ENCODE data around the gene KCNF1.

The KCNF1 gene

GRCh38 chr2:10865841-10866240 lies 45.9 kb upstream of the KCNF1 start:
- ATAC-seq (ENCODE audit: insufficient read depth, low read depth) = no peak
- no peaks in the 10 kb centered on the region for H4K20me1 ChIP-seq (ENCODE audit: insufficient read depth, low read length)
- H3K4me3 ChIP-seq (ENCODE audit: low read depth in 1 of 2, low read length in 2 of 2) = no peak overlapping the region
- peaks cover 29% of the 10 kb centered on the region for H3K27me3 ChIP-seq (ENCODE audit: insufficient read depth, low read length, poor library complexity)
- no peaks in the 10 kb centered on the region for H3K9me3 ChIP-seq (ENCODE audit: insufficient read depth, low read length, severe bottlenecking)
- H2AFZ ChIP-seq (ENCODE audit: low read depth, low read length) = no peak overlapping the region
- no peaks in the 10 kb centered on the region for H3K4me1 ChIP-seq (ENCODE audit: insufficient read depth, low read length)
- no peak for DNase-seq
- H3K36me3 ChIP-seq (ENCODE audit: insufficient read depth, low read length) = no peaks in the 10 kb centered on the region
- H3K4me2 ChIP-seq (ENCODE audit: insufficient read depth, low read length) = no peak overlapping the region
- H3K9ac ChIP-seq (ENCODE audit: low read depth, low read length) = no peak overlapping the region
- TF ChIP-seq EZH2 (IDR thresholded peaks at IDR 0.05; ENCODE audit: borderline replicate concordance, low read depth, low read length, severe bottlenecking) = no peak
- TF ChIP-seq, protein P1, sequence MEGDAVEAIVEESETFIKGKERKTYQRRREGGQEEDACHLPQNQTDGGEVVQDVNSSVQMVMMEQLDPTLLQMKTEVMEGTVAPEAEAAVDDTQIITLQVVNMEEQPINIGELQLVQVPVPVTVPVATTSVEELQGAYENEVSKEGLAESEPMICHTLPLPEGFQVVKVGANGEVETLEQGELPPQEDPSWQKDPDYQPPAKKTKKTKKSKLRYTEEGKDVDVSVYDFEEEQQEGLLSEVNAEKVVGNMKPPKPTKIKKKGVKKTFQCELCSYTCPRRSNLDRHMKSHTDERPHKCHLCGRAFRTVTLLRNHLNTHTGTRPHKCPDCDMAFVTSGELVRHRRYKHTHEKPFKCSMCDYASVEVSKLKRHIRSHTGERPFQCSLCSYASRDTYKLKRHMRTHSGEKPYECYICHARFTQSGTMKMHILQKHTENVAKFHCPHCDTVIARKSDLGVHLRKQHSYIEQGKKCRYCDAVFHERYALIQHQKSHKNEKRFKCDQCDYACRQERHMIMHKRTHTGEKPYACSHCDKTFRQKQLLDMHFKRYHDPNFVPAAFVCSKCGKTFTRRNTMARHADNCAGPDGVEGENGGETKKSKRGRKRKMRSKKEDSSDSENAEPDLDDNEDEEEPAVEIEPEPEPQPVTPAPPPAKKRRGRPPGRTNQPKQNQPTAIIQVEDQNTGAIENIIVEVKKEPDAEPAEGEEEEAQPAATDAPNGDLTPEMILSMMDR (IDR thresholded peaks at IDR 0.05; ENCODE audit: borderline replicate concordance, extremely low read depth, low read length, poor library complexity, severe bottlenecking) = no peak
- no peak overlapping the region for H3K27ac ChIP-seq (ENCODE audit: low read length)
- H3K79me2 ChIP-seq (ENCODE audit: insufficient read depth, low read length) = no peaks in the 10 kb centered on the region

GRCh38 chr2:10867692-10868420 lies 43.9 kb upstream of the KCNF1 start:
- ATAC-seq (ENCODE audit: insufficient read depth, low read depth) (no peak), DNase-seq (no peak)
- TF ChIP-seq, protein P1 (IDR thresholded peaks at IDR 0.05; ENCODE audit: borderline replicate concordance, extremely low read depth, low read length, poor library complexity, severe bottlenecking) = no peak
- TF ChIP-seq EZH2 (IDR thresholded peaks at IDR 0.05; ENCODE audit: borderline replicate concordance, low read depth, low read length, severe bottlenecking) = no peak

DNA sequence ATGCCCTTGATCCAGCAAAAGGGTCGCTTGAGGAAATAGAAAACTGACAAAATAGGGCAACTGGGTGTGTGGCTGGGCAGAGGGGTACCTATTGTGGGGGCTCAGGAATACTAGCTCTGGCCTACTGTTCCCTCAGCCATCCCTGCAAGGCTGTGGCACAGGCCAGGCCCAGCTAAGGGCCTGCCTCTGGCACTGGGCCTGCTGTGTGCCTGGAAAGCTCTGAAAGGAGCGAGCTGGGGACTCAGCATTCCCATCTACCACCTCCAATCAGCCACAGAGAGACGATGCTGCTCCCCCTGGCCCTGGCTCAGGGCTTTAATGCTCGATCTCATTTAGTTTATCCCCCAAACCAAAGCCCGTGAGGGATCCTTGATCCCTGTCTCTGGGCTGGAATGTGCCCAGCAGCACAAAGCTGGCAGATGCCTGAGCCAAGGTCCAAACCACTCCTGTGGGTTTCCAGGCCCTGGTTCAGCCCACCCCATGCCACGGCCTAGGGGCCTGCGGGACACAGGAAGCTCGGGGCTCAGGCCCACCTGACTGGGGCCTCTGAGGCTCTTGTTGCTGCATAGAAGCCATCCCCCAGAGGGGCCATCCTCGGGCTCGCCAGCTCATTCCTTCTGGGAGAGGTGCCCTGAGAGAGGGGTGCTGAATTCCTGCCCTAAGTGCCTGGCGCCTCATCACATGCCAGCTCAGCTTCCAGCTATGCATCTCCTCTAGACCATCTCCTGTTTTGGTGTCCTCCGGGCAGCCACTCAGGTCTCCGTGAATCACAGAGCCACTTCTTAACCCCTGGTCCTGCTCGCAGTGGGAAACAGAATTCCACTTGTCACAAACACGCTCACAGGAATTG lies 43.0 kb upstream of the KCNF1 start:
- Histone ChIP-seq H3K9ac (ENCODE audit: low read depth, low read length) (no peak overlapping the region), H4K20me1 (ENCODE audit: insufficient read depth, low read length) (no peaks in the 10 kb centered on the region), H2AFZ (ENCODE audit: low read depth, low read length) (no peak overlapping the region), H3K79me2 (ENCODE audit: insufficient read depth, low read length) (no peaks in the 10 kb centered on the region), H3K27me3 (ENCODE audit: insufficient read depth, low read length, poor library complexity) (peaks cover 28% of the 10 kb centered on the region), H3K9me3 (ENCODE audit: insufficient read depth, low read length, severe bottlenecking) (no peaks in the 10 kb centered on the region), H3K27ac (ENCODE audit: low read length) (no peak overlapping the region), H3K4me2 (ENCODE audit: insufficient read depth, low read length) (no peak overlapping the region), H3K4me1 (ENCODE audit: insufficient read depth, low read length) (no peaks in the 10 kb centered on the region), H3K36me3 (ENCODE audit: insufficient read depth, low read length) (no peaks in the 10 kb centered on the region), H3K4me3 (ENCODE audit: low read depth in 1 of 2, low read length in 2 of 2) (no peak overlapping the region)
- DNase-seq = no peak
- no peak for TF ChIP-seq EZH2 (IDR thresholded peaks at IDR 0.05; ENCODE audit: borderline replicate concordance, low read depth, low read length, severe bottlenecking)
- ATAC-seq (ENCODE audit: insufficient read depth, low read depth) = no peak

More at GRCh38 chr2:10867692-10868420, 43.9 kb upstream of the KCNF1 start:
- no peak overlapping the region for H3K4me2 ChIP-seq (ENCODE audit: insufficient read depth, low read length)
- no peaks in the 10 kb centered on the region for H3K9me3 ChIP-seq (ENCODE audit: insufficient read depth, low read length, severe bottlenecking)
- H2AFZ ChIP-seq (ENCODE audit: low read depth, low read length) = no peak overlapping the region
- no peak overlapping the region for H3K4me3 ChIP-seq (ENCODE audit: low read depth in 1 of 2, low read length in 2 of 2)
- no peak overlapping the region for H3K9ac ChIP-seq (ENCODE audit: low read depth, low read length)
- no peaks in the 10 kb centered on the region for H3K36me3 ChIP-seq (ENCODE audit: insufficient read depth, low read length)
- no peaks in the 10 kb centered on the region for H4K20me1 ChIP-seq (ENCODE audit: insufficient read depth, low read length)
- H3K27me3 ChIP-seq (ENCODE audit: insufficient read depth, low read length, poor library complexity) = peaks cover 28% of the 10 kb centered on the region
- H3K4me1 ChIP-seq (ENCODE audit: insufficient read depth, low read length) = no peaks in the 10 kb centered on the region
- H3K79me2 ChIP-seq (ENCODE audit: insufficient read depth, low read length) = no peaks in the 10 kb centered on the region
- H3K27ac ChIP-seq (ENCODE audit: low read length) = no peak overlapping the region

- Histone ChIP-seq H3K27me3 (ENCODE audit: insufficient read depth, low read length, poor library complexity) (peaks cover 5% of the 10 kb centered on the region), H3K4me3 (ENCODE audit: low read depth in 1 of 2, low read length in 2 of 2) (no peak overlapping the region), H2AFZ (ENCODE audit: low read depth, low read length) (no peak overlapping the region), H3K36me3 (ENCODE audit: insufficient read depth, low read length) (no peaks in the 10 kb centered on the region), H3K4me1 (ENCODE audit: insufficient read depth, low read length) (no peaks in the 10 kb centered on the region), H3K27ac (ENCODE audit: low read length) (no peak overlapping the region), H3K4me2 (ENCODE audit: insufficient read depth, low read length) (no peak overlapping the region), H3K9me3 (ENCODE audit: insufficient read depth, low read length, severe bottlenecking) (no peaks in the 10 kb centered on the region), H4K20me1 (ENCODE audit: insufficient read depth, low read length) (no peaks in the 10 kb centered on the region), H3K9ac (ENCODE audit: low read depth, low read length) (no peak overlapping the region), H3K79me2 (ENCODE audit: insufficient read depth, low read length) (no peaks in the 10 kb centered on the region)
- ATAC-seq (ENCODE audit: insufficient read depth, low read depth) (no peak), DNase-seq (no peak)
- TF ChIP-seq EZH2 (IDR thresholded peaks at IDR 0.05; ENCODE audit: borderline replicate concordance, low read depth, low read length, severe bottlenecking) = no peak
- TF ChIP-seq, protein P1 (IDR thresholded peaks at IDR 0.05; ENCODE audit: borderline replicate concordance, extremely low read depth, low read length, poor library complexity, severe bottlenecking) = no peak
Measured at GRCh38 chr2:10871978-10872377, 39.8 kb upstream of the KCNF1 start.

Data from DND-41 (cell line).